Neural cell (in vitro differentiated cells): Measurements from ENCODE around the gene CRACDL.

Source experiments
- CTCF ChIP-seq: fragments of 450-650 bp; IDR thresholded peaks from 2 replicates; pipeline ENCODE4 v1.5.1; 2014; ENCODE audit warnings: antibody characterized with exemption, mild to moderate bottlenecking, moderate library complexity; ENCODE audit not compliant: poor library complexity, severe bottlenecking
- EZH2 ChIP-seq: fragments of 200-600, 300-800 bp; shearing (Covaris generic), sonication (generic); IDR thresholded peaks from 2 replicates; pipeline ENCODE4 v1.6.1; 2014; ENCODE audit warnings: antibody characterized with exemption, low read length, borderline replicate concordance, mild to moderate bottlenecking; ENCODE audit not compliant: insufficient read depth, poor library complexity, severe bottlenecking

GRCh38 chr2:98829581-98830270 is 106.3 kb downstream of the CRACDL start:
- TF ChIP-seq CTCF (no peak), EZH2 (no peak)
